HEK293 (cell line): ENCODE results near the gene RPS19BP1.

Experiments used
- CTCF ChIA-PET: fragments of 350-600 bp; formaldehyde crosslinking; extraction: SDS; loops from one replicate; lab custom pipeline; 2021; ENCODE audit warnings: antibody characterized with exemption; lab: Yijun Ruan, JAX
- POLR2A ChIA-PET: fragments of 300-600 bp; formaldehyde crosslinking; extraction: SDS; loops from one replicate; lab custom pipeline; 2020; ENCODE audit warnings: antibody characterized with exemption, inconsistent platforms; lab: Yijun Ruan, JAX
- H3K27ac ChIP-seq: fragments of 200-500 bp; sonication (Bioruptor generic); 2 replicates; pipeline ENCODE4 v1.5.1; 2014; ENCODE audit warnings: low read depth, low read length, control low read depth, inconsistent platforms; ENCODE audit errors: extremely low read depth
- H3K36me3 ChIP-seq, 2 experiments: fragments of 200-500 bp in 1 of 2; sonication (Bioruptor generic) in 1 of 2; 1 replicate in 1 of 2; 2 replicates in 1 of 2; pipeline ENCODE4 v1.5.1; 2014 to 2017; ENCODE audit warnings: inconsistent platforms in 2 of 2, low read length in 2 of 2; ENCODE audit not compliant: control insufficient read depth in 2 of 2, insufficient read depth in 1 of 2
- H3K4me1 ChIP-seq: fragments of 200-500 bp; sonication (Bioruptor generic); 2 replicates; pipeline ENCODE4 v1.5.1; 2014; ENCODE audit warnings: mild to moderate bottlenecking, low read length, inconsistent platforms; ENCODE audit not compliant: control insufficient read depth, insufficient read depth
- H3K4me3 ChIP-seq: 2 replicates; pipeline ENCODE4 v1.5.1; 2011; ENCODE audit warnings: low read depth, mild to moderate bottlenecking, control low read depth, low read length, moderate library complexity
- H3K9me3 ChIP-seq: fragments of 200-500 bp; sonication (Bioruptor generic); 2 replicates; pipeline ENCODE4 v1.5.1; 2014; ENCODE audit warnings: low read depth, low read length, inconsistent platforms; ENCODE audit not compliant: control insufficient read depth, insufficient read depth
- IKZF3 ChIP-seq: fragments of 450-650 bp; IDR thresholded peaks from 2 replicates; pipeline ENCODE4 v1.5.0; 2018; ENCODE audit warnings: missing biosample characterization, mild to moderate bottlenecking, missing genetic modification characterization, moderate library complexity
- KLF1 ChIP-seq: fragments of 450-650 bp; formaldehyde crosslinking; IDR thresholded peaks from 2 replicates; pipeline ENCODE4 v1.5.1; 2016; ENCODE audit warnings: missing biosample characterization, missing genetic modification characterization
- RBAK ChIP-seq: fragments of 450-650 bp; formaldehyde crosslinking; IDR thresholded peaks from 2 replicates; pipeline ENCODE4 v1.5.1; 2016; ENCODE audit warnings: missing biosample characterization, missing genetic modification characterization
- ZFHX2 ChIP-seq: fragments of 450-650 bp; formaldehyde crosslinking; conservative IDR thresholded peaks from 2 replicates; pipeline ENCODE4 v1.5.1; 2016; ENCODE audit warnings: missing biosample characterization, missing genetic modification characterization
- ZNF121 ChIP-seq: fragments of 450-650 bp; formaldehyde crosslinking; IDR thresholded peaks from 2 replicates; pipeline ENCODE4 v1.5.1; 2016; ENCODE audit warnings: missing biosample characterization, missing genetic modification characterization
- ZNF140 ChIP-seq: fragments of 450-650 bp; formaldehyde crosslinking; IDR thresholded peaks from 2 replicates; pipeline ENCODE4 v1.5.1; 2016; ENCODE audit warnings: missing biosample characterization, missing genetic modification characterization
- ZNF19 ChIP-seq: fragments of 450-650 bp; formaldehyde crosslinking; IDR thresholded peaks from 2 replicates; pipeline ENCODE4; 2016; ENCODE audit warnings: missing biosample characterization, missing genetic modification characterization, low read depth
- ZNF248 ChIP-seq: fragments of 450-650 bp; formaldehyde crosslinking; IDR thresholded peaks from 2 replicates; pipeline ENCODE4 v1.5.1; 2017; ENCODE audit warnings: missing biosample characterization, missing genetic modification characterization
- ZNF354C ChIP-seq: fragments of 450-650 bp; formaldehyde crosslinking; IDR thresholded peaks from 2 replicates; pipeline ENCODE4 v1.5.1; 2016; ENCODE audit warnings: missing biosample characterization, missing genetic modification characterization, low read depth, borderline replicate concordance
- ZNF473 ChIP-seq: fragments of 450-650 bp; formaldehyde crosslinking; IDR thresholded peaks from 2 replicates; pipeline ENCODE4 v1.5.1; 2017; ENCODE audit warnings: missing biosample characterization, missing genetic modification characterization
- ZNF510 ChIP-seq: fragments of 450-650 bp; formaldehyde crosslinking; IDR thresholded peaks from 2 replicates; pipeline ENCODE4 v1.5.1; 2018; ENCODE audit warnings: mild to moderate bottlenecking, missing genetic modification characterization, missing biosample characterization; ENCODE audit not compliant: insufficient replicate concordance
- ZNF521 ChIP-seq: fragments of 450-650 bp; formaldehyde crosslinking; IDR thresholded peaks from 2 replicates; pipeline ENCODE4 v1.5.1; 2017; ENCODE audit warnings: missing biosample characterization, mild to moderate bottlenecking, missing genetic modification characterization
- ZNF529 ChIP-seq: fragments of 450-650 bp; formaldehyde crosslinking; IDR thresholded peaks from 2 replicates; pipeline ENCODE4 v1.5.1; 2017; ENCODE audit warnings: missing genetic modification characterization, missing biosample characterization; ENCODE audit not compliant: insufficient replicate concordance
- ZNF621 ChIP-seq: fragments of 450-650 bp; formaldehyde crosslinking; IDR thresholded peaks from 2 replicates; pipeline ENCODE4 v1.5.1; 2017; ENCODE audit warnings: missing biosample characterization, missing genetic modification characterization
- ZNF76 ChIP-seq: fragments of 450-650 bp; formaldehyde crosslinking; IDR thresholded peaks from 2 replicates; pipeline ENCODE4; 2016; ENCODE audit warnings: low read depth, missing biosample characterization, missing genetic modification characterization, borderline replicate concordance
- ZNF777 ChIP-seq: fragments of 450-650 bp; formaldehyde crosslinking; IDR thresholded peaks from 2 replicates; pipeline ENCODE4 v1.5.1; 2017; ENCODE audit warnings: missing biosample characterization, missing genetic modification characterization, borderline replicate concordance
- TF ChIP-seq, protein P1 (sequence below): fragments of 450-650 bp; formaldehyde crosslinking; IDR thresholded peaks from 2 replicates; pipeline ENCODE4 v1.5.1; 2016; ENCODE audit warnings: missing biosample characterization, missing genetic modification characterization
- TF ChIP-seq, protein P2 (sequence below): fragments of 450-650 bp; formaldehyde crosslinking; IDR thresholded peaks from 2 replicates; pipeline ENCODE4 v1.5.1; 2016; ENCODE audit warnings: missing biosample characterization, missing genetic modification characterization
- TF ChIP-seq, protein P3 (sequence below): fragments of 450-650 bp; formaldehyde crosslinking; IDR thresholded peaks from 2 replicates; pipeline ENCODE4 v1.5.1; 2016; ENCODE audit warnings: missing biosample characterization, missing genetic modification characterization
- TF ChIP-seq, protein P4 (sequence below): fragments of 450-650 bp; formaldehyde crosslinking; IDR thresholded peaks from 2 replicates; pipeline ENCODE4 v1.5.1; 2016; ENCODE audit warnings: missing biosample characterization, missing genetic modification characterization
- TF ChIP-seq, protein P5 (sequence below): fragments of 450-650 bp; formaldehyde crosslinking; IDR thresholded peaks from 2 replicates; pipeline ENCODE4 v1.5.1; 2016; ENCODE audit warnings: missing biosample characterization, missing genetic modification characterization
- TF ChIP-seq, protein P6 (sequence below): fragments of 450-650 bp; formaldehyde crosslinking; IDR thresholded peaks from 2 replicates; pipeline ENCODE4 v1.5.1; 2017; ENCODE audit warnings: missing biosample characterization, mild to moderate bottlenecking, missing genetic modification characterization, moderate library complexity

The RPS19BP1 gene

DNA sequence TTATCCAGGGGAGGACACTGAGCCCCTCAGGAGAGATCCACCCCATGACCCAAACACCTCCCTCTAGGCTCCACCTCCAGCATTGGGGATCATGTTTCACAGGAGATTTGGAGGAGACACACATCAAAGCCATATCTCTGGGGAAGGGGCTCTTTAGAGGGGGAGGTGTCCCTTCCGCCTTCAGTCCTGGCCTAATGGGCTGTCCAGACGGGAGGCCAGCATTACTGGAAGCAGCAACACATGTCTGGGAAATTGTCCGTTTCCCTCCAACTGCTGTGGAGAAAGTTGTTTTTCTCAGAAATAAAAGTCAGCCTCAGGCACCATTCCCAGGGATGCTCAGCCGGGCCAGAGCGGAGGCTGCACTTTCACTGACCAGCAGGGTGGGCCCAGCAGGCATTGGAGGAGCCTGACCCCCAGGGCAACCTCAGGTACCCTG is 47.5 kb upstream of the RPS19BP1 start (continued):
- TF ChIP-seq ZNF76 (tag by site-specific recombination), result no peak
- no peak for TF ChIP-seq ZNF354C
- no peak for TF ChIP-seq ZNF521 (tag by site-specific recombination)

DNA sequence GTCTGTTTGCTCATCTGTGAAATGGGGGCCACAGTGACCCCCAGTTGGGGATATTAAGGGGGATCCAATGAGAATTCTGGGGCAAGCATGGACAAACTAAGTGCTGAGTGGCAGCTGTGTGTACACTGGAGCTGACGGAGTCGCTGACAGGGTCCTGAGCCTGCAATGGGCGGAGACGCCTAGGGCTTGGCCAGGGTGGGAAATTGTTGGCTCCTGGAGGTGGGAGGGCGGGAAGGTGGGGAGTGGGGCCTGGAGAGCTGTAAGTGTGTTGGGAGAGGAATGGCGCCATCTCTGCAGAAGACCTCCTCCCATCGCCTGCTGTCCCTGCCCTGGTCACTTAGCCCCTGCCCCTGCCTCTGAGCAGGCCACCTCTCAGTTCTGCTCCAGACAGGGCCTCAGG is 45.4 kb upstream of the RPS19BP1 start:
- Histone ChIP-seq H3K4me3 (no peak overlapping the region), H3K9me3 (no peaks in the 10 kb centered on the region), H3K27ac (no peak overlapping the region), H3K4me1 (no peaks in the 10 kb centered on the region), H3K36me3 (no peaks in the 10 kb centered on the region)
- TF ChIP-seq ZNF777, result no peak
- peak; percentile 60 for TF ChIP-seq KLF1
- CTCF ChIA-PET, result no interaction called here
- POLR2A ChIA-PET, result interaction anchor here (0.9 kb wide), 1 partner anchor 58 kb away, joined by 3 read pairs; no protein-coding TSS in a partner anchor

DNA sequence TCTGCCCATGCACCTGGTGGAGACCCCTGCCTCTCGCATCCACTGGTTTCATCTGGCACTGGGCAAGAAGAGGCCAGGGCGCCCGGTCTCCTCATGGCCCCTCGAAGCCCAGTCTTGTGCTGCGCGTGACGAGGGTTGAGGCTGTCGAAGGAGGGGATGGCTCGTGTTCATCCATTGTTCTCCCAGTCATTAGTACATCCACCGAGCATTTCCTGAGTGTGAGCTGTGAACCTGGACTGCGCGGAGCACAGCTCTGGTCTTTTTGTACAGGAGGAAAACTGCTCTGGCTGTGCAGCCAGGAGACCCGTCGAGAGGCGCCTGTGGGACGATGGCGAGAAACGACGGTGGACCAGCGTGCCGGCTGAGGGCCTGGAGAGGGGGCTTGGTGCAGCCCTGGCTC is 44.8 kb upstream of the RPS19BP1 start:
- no peaks in the 10 kb centered on the region for H3K4me1 ChIP-seq
- H3K36me3 ChIP-seq, result no peaks in the 10 kb centered on the region
- no peaks in the 10 kb centered on the region for H3K9me3 ChIP-seq
- H3K27ac ChIP-seq, result no peak overlapping the region
- POLR2A ChIA-PET, result interaction anchor here (0.9 kb wide), 1 partner anchor 58 kb away, joined by 3 read pairs; no protein-coding TSS in a partner anchor
- no peak overlapping the region for H3K4me3 ChIP-seq
- CTCF ChIA-PET, result interaction anchor here (0.7 to 1.0 kb wide), 2 partner anchors 230 to 448 kb away, joined by 3 to 5 read pairs; no protein-coding TSS in a partner anchor
- no peak for TF ChIP-seq ZNF510 (tag by site-specific recombination)
- TF ChIP-seq, protein P1, sequence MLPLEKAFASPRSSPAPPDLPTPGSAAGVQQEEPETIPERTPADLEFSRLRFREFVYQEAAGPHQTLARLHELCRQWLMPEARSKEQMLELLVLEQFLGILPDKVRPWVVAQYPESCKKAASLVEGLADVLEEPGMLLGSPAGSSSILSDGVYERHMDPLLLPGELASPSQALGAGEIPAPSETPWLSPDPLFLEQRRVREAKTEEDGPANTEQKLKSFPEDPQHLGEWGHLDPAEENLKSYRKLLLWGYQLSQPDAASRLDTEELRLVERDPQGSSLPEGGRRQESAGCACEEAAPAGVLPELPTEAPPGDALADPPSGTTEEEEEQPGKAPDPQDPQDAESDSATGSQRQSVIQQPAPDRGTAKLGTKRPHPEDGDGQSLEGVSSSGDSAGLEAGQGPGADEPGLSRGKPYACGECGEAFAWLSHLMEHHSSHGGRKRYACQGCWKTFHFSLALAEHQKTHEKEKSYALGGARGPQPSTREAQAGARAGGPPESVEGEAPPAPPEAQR (tag by site-specific recombination), result no peak
- TF ChIP-seq ZNF621 (tag by site-specific recombination), result no peak
- TF ChIP-seq RBAK (tag by site-specific recombination), result no peak
- TF ChIP-seq ZFHX2, result no peak
- TF ChIP-seq, protein P2, sequence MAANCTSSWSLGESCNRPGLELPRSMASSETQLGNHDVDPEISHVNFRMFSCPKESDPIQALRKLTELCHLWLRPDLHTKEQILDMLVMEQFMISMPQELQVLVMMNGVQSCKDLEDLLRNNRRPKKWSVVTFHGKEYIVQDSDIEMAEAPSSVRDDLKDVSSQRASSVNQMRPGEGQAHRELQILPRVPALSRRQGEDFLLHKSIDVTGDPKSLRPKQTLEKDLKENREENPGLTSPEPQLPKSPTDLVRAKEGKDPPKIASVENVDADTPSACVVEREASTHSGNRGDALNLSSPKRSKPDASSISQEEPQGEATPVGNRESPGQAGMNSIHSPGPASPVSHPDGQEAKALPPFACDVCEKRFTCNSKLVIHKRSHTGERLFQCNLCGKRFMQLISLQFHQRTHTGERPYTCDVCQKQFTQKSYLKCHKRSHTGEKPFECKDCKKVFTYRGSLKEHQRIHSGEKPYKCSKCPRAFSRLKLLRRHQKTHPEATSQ (tag by site-specific recombination), result no peak
- TF ChIP-seq IKZF3 (tag by site-specific recombination), result no peak
- TF ChIP-seq ZNF121, result no peak
- TF ChIP-seq ZNF140 (tag by site-specific recombination), result no peak
- TF ChIP-seq ZNF473, result no peak
- TF ChIP-seq, protein P3, sequence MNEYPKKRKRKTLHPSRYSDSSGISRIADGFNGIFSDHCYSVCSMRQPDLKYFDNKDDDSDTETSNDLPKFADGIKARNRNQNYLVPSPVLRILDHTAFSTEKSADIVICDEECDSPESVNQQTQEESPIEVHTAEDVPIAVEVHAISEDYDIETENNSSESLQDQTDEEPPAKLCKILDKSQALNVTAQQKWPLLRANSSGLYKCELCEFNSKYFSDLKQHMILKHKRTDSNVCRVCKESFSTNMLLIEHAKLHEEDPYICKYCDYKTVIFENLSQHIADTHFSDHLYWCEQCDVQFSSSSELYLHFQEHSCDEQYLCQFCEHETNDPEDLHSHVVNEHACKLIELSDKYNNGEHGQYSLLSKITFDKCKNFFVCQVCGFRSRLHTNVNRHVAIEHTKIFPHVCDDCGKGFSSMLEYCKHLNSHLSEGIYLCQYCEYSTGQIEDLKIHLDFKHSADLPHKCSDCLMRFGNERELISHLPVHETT (tag by site-specific recombination), result no peak
- TF ChIP-seq ZNF529 (tag by site-specific recombination), result no peak
- no peak for TF ChIP-seq ZNF19
- no peak for TF ChIP-seq ZNF248
- TF ChIP-seq, protein P4, sequence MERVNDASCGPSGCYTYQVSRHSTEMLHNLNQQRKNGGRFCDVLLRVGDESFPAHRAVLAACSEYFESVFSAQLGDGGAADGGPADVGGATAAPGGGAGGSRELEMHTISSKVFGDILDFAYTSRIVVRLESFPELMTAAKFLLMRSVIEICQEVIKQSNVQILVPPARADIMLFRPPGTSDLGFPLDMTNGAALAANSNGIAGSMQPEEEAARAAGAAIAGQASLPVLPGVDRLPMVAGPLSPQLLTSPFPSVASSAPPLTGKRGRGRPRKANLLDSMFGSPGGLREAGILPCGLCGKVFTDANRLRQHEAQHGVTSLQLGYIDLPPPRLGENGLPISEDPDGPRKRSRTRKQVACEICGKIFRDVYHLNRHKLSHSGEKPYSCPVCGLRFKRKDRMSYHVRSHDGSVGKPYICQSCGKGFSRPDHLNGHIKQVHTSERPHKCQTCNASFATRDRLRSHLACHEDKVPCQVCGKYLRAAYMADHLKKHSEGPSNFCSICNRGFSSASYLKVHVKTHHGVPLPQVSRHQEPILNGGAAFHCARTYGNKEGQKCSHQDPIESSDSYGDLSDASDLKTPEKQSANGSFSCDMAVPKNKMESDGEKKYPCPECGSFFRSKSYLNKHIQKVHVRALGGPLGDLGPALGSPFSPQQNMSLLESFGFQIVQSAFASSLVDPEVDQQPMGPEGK (tag by site-specific recombination), result no peak
- TF ChIP-seq, protein P5, sequence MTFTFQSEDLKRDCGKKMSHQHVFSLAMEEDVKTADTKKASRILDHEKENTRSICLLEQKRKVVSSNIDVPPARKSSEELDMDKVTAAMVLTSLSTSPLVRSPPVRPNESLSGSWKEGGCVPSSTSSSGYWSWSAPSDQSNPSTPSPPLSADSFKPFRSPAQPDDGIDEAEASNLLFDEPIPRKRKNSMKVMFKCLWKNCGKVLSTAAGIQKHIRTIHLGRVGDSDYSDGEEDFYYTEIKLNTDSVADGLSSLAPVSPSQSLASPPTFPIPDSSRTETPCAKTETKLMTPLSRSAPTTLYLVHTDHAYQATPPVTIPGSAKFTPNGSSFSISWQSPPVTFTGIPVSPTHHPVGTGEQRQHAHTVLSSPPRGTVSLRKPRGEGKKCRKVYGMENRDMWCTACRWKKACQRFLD, result no peak
- TF ChIP-seq, protein P6, sequence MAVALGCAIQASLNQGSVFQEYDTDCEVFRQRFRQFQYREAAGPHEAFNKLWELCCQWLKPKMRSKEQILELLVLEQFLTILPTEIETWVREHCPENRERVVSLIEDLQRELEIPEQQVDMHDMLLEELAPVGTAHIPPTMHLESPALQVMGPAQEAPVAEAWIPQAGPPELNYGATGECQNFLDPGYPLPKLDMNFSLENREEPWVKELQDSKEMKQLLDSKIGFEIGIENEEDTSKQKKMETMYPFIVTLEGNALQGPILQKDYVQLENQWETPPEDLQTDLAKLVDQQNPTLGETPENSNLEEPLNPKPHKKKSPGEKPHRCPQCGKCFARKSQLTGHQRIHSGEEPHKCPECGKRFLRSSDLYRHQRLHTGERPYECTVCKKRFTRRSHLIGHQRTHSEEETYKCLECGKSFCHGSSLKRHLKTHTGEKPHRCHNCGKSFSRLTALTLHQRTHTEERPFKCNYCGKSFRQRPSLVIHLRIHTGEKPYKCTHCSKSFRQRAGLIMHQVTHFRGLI (tag by site-specific recombination), result no peak
